ENCODE measurements around the gene CFAP91.
"Not testable (repeated sequence)": the region's sequence is repeated elsewhere in the genome, so short reads cannot be mapped to it uniquely, and the experiment has no call there.

The CFAP91 gene

GRCh38 chr3:119678209-119678608 lies 24.6 kb upstream of the CFAP91 start:
- not testable (repeated sequence) for DNase-seq

GRCh38 chr3:119679874-119680273 lies 22.9 kb upstream of the CFAP91 start:
- DNase-seq: no peak

- DNase-seq: no peak
Measured at GRCh38 chr3:119681279-119681678, 21.5 kb upstream of the CFAP91 start.

GRCh38 chr3:119683421-119683820 lies 19.4 kb upstream of the CFAP91 start:
- DNase-seq: no peak

GRCh38 chr3:119690043-119690656 lies 12.7 kb upstream of the CFAP91 start:
- DNase-seq: no peak

GRCh38 chr3:119695480-119695879 lies 7.3 kb upstream of the CFAP91 start:
- DNase-seq: no peak

- DNase-seq: no peak
Measured at GRCh38 chr3:119697394-119697793, 5.4 kb upstream of the CFAP91 start.

GRCh38 chr3:119700269-119700919 lies 2.4 kb upstream of the CFAP91 start:
- no peak for DNase-seq

- no peak for DNase-seq
Measured at GRCh38 chr3:119700920-119701734, 1.7 kb upstream of the CFAP91 start.

- no peak for DNase-seq
Measured at GRCh38 chr3:119703820-119704531, 1.2 kb downstream of the CFAP91 start.

GRCh38 chr3:119715105-119715504 lies 12.3 kb downstream of the CFAP91 start:
- DNase-seq: no peak

GRCh38 chr3:119716998-119717397 lies 14.2 kb downstream of the CFAP91 start:
- no peak for DNase-seq

- no peak for DNase-seq
Measured at GRCh38 chr3:119717520-119717919, 14.7 kb downstream of the CFAP91 start.

- DNase-seq: no peak
Measured at GRCh38 chr3:119723022-119723421, 20.2 kb downstream of the CFAP91 start.

GRCh38 chr3:119726909-119727308 lies 24.1 kb downstream of the CFAP91 start:
- DNase-seq: no peak

- no peak for DNase-seq
Measured at GRCh38 chr3:119729996-119730395, 27.2 kb downstream of the CFAP91 start.

- no peak for DNase-seq
Measured at GRCh38 chr3:119731560-119732343, 28.9 kb downstream of the CFAP91 start.

GRCh38 chr3:119733812-119734211 lies 31.0 kb downstream of the CFAP91 start:
- no peak for DNase-seq

- DNase-seq: no peak
Measured at GRCh38 chr3:119738741-119739140, 35.9 kb downstream of the CFAP91 start.

- no peak for DNase-seq
Measured at GRCh38 chr3:119741657-119742590, 39.1 kb downstream of the CFAP91 start.

- DNase-seq: no peak
Measured at GRCh38 chr3:119743921-119744320, 41.1 kb downstream of the CFAP91 start.

Measured in CD4-positive, alpha-beta T cell treated with Interleukin-6 for 4 hours (primary cell).